Measurements from ENCODE around the gene LHX1. TPM values are rescaled to one million over a fixed set of nuclear protein-coding genes. Genes with fewer than 3 reads are reported as not detected.

The LHX1 gene
- total and polyA plus RNA-seq, 9 of the 15 experiments (the other 6 are each of a cell fraction or from before 2014, with no cell fraction given): 0.05 to 0.64 (median 0.07) TPM; not detected in 6

DNA sequence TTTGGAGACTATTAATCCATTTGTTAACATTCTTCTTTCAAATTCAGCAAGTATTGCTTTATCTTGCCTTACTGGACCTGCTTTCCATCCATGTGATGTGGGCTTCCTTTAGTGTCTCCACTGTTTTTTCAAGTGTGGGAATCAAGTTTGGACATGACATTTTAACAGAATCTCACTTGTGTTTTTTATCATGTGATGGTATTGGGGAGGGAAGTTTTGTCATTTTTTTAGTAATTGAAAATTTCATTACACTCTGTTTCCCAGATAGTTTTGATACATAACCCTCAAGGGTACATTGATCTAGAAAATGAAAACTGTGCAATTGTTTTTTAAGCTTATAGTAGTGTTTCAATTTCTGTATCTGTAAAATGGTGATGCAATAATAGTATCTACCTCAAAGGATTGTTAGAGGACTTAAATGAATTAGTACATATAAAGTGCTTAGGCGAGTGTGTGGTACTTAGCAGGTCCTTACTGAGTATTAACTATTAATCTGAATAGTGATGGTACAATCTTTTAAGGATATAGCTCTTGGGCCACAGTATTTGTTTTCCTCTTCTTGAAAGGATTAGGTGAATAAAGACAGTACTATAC is 38.7 kb downstream of the LHX1 start (continued):
- no peak for TF ChIP-seq CEBPG (CRISPR knock-in tag; IDR thresholded peaks at IDR 0.05)
- TF ChIP-seq CEBPG (tag; conservative IDR thresholded peaks at IDR 0.05 in 1 of 2, IDR thresholded peaks at IDR 0.05 in 1 of 2): peak; percentile 56 to 84
- no peak for TF ChIP-seq BMI1 (IDR thresholded peaks at IDR 0.05; ENCODE audit: low read length)
- TF ChIP-seq, protein P1, sequence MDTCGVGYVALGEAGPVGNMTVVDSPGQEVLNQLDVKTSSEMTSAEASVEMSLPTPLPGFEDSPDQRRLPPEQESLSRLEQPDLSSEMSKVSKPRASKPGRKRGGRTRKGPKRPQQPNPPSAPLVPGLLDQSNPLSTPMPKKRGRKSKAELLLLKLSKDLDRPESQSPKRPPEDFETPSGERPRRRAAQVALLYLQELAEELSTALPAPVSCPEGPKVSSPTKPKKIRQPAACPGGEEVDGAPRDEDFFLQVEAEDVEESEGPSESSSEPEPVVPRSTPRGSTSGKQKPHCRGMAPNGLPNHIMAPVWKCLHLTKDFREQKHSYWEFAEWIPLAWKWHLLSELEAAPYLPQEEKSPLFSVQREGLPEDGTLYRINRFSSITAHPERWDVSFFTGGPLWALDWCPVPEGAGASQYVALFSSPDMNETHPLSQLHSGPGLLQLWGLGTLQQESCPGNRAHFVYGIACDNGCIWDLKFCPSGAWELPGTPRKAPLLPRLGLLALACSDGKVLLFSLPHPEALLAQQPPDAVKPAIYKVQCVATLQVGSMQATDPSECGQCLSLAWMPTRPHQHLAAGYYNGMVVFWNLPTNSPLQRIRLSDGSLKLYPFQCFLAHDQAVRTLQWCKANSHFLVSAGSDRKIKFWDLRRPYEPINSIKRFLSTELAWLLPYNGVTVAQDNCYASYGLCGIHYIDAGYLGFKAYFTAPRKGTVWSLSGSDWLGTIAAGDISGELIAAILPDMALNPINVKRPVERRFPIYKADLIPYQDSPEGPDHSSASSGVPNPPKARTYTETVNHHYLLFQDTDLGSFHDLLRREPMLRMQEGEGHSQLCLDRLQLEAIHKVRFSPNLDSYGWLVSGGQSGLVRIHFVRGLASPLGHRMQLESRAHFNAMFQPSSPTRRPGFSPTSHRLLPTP (IDR thresholded peaks at IDR 0.05; ENCODE audit: borderline replicate concordance, extremely low read depth, insufficient read length): no peak
- no peak for TF ChIP-seq SIX5 (IDR thresholded peaks at IDR 0.05; ENCODE audit: borderline replicate concordance in 1 of 2, insufficient read depth in 1 of 2, low read depth in 1 of 2, low read length in 2 of 2)
- no peak for TF ChIP-seq RFX1 (IDR thresholded peaks at IDR 0.05)
- TF ChIP-seq, protein P2, sequence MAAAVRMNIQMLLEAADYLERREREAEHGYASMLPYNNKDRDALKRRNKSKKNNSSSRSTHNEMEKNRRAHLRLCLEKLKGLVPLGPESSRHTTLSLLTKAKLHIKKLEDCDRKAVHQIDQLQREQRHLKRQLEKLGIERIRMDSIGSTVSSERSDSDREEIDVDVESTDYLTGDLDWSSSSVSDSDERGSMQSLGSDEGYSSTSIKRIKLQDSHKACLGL (CRISPR knock-in tag; IDR thresholded peaks at IDR 0.05; ENCODE audit: borderline replicate concordance, poor library complexity, severe bottlenecking): no peak
- no peak for TF ChIP-seq NFE2L1 (tag; IDR thresholded peaks at IDR 0.05; ENCODE audit: borderline replicate concordance, low read depth)
- TF ChIP-seq, protein P3, sequence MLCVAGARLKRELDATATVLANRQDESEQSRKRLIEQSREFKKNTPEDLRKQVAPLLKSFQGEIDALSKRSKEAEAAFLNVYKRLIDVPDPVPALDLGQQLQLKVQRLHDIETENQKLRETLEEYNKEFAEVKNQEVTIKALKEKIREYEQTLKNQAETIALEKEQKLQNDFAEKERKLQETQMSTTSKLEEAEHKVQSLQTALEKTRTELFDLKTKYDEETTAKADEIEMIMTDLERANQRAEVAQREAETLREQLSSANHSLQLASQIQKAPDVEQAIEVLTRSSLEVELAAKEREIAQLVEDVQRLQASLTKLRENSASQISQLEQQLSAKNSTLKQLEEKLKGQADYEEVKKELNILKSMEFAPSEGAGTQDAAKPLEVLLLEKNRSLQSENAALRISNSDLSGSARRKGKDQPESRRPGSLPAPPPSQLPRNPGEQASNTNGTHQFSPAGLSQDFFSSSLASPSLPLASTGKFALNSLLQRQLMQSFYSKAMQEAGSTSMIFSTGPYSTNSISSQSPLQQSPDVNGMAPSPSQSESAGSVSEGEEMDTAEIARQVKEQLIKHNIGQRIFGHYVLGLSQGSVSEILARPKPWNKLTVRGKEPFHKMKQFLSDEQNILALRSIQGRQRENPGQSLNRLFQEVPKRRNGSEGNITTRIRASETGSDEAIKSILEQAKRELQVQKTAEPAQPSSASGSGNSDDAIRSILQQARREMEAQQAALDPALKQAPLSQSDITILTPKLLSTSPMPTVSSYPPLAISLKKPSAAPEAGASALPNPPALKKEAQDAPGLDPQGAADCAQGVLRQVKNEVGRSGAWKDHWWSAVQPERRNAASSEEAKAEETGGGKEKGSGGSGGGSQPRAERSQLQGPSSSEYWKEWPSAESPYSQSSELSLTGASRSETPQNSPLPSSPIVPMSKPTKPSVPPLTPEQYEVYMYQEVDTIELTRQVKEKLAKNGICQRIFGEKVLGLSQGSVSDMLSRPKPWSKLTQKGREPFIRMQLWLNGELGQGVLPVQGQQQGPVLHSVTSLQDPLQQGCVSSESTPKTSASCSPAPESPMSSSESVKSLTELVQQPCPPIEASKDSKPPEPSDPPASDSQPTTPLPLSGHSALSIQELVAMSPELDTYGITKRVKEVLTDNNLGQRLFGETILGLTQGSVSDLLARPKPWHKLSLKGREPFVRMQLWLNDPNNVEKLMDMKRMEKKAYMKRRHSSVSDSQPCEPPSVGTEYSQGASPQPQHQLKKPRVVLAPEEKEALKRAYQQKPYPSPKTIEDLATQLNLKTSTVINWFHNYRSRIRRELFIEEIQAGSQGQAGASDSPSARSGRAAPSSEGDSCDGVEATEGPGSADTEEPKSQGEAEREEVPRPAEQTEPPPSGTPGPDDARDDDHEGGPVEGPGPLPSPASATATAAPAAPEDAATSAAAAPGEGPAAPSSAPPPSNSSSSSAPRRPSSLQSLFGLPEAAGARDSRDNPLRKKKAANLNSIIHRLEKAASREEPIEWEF (CRISPR knock-in tag; IDR thresholded peaks at IDR 0.05): no peak
- TF ChIP-seq CEBPB (tag; IDR thresholded peaks at IDR 0.05): peak; percentile 58
- TF ChIP-seq, protein P4, sequence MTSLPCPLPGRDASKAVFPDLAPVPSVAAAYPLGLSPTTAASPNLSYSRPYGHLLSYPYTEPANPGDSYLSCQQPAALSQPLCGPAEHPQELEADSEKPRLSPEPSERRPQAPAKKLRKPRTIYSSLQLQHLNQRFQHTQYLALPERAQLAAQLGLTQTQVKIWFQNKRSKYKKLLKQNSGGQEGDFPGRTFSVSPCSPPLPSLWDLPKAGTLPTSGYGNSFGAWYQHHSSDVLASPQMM (CRISPR knock-in tag; IDR thresholded peaks at IDR 0.05): no peak
